ENCODE data around the gene CLDN5.

DNA sequence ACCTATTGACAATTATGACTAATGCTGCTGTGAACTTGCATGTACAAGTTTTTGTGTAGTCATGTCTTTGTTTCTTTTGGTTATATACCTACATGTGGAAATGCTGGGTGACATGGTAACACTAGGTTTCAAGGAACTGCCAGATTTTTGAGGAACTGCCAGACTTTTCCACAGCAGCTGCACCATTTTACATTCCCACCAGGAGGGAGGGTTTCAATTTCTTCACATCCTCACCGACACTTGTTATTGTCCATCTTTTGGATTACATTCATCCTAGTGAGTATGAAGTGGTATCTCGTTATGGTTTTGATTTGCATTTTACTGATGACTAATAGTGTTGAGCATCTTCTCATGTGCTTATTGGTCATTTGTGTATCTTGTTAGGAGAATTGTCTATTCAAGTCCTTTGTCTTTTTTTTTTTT, 13.3 kb downstream of the CLDN5 start:
- TF ChIP-seq EZH2 (IDR thresholded peaks at IDR 0.05; ENCODE audit: low read depth, low read length, severe bottlenecking) (no peak), SUZ12 (IDR thresholded peaks at IDR 0.05; ENCODE audit: low read length) (no peak), KDM1A (IDR thresholded peaks at IDR 0.05; ENCODE audit: borderline replicate concordance, low read length) (no peak), RFX5 (IDR thresholded peaks at IDR 0.05; ENCODE audit: borderline replicate concordance, low read depth, low read length) (no peak), POLR2A (IDR thresholded peaks at IDR 0.05; ENCODE audit: control extremely low read depth in 1 of 2, low read depth in 2 of 2, low read length in 2 of 2) (no peak), SRF (IDR thresholded peaks at IDR 0.05; ENCODE audit: low read depth, low read length) (no peak), EP300 (IDR thresholded peaks at IDR 0.05; ENCODE audit: borderline replicate concordance in 1 of 2, low read depth in 2 of 2, low read length in 2 of 2) (no peak), NRF1 (IDR thresholded peaks at IDR 0.05; ENCODE audit: low read depth, low read length) (no peak)
- TF ChIP-seq, protein P1, sequence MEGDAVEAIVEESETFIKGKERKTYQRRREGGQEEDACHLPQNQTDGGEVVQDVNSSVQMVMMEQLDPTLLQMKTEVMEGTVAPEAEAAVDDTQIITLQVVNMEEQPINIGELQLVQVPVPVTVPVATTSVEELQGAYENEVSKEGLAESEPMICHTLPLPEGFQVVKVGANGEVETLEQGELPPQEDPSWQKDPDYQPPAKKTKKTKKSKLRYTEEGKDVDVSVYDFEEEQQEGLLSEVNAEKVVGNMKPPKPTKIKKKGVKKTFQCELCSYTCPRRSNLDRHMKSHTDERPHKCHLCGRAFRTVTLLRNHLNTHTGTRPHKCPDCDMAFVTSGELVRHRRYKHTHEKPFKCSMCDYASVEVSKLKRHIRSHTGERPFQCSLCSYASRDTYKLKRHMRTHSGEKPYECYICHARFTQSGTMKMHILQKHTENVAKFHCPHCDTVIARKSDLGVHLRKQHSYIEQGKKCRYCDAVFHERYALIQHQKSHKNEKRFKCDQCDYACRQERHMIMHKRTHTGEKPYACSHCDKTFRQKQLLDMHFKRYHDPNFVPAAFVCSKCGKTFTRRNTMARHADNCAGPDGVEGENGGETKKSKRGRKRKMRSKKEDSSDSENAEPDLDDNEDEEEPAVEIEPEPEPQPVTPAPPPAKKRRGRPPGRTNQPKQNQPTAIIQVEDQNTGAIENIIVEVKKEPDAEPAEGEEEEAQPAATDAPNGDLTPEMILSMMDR (IDR thresholded peaks at IDR 0.05; ENCODE audit: control extremely low read depth in 1 of 3, insufficient read depth in 1 of 3, low read depth in 1 of 3, low read length in 3 of 3) = no peak

All from H1 (cell line).